ENCODE measurements around the gene ADNP. TPM values are rescaled to one million over a fixed set of nuclear protein-coding genes. Genes with fewer than 3 reads are reported as not detected.

ADNP gene
- total and polyA plus RNA-seq, 2 of the 13 experiments (the other 11 are each of a cell fraction or from before 2014, with no cell fraction given): 21.0 to 21.5 TPM

DNA sequence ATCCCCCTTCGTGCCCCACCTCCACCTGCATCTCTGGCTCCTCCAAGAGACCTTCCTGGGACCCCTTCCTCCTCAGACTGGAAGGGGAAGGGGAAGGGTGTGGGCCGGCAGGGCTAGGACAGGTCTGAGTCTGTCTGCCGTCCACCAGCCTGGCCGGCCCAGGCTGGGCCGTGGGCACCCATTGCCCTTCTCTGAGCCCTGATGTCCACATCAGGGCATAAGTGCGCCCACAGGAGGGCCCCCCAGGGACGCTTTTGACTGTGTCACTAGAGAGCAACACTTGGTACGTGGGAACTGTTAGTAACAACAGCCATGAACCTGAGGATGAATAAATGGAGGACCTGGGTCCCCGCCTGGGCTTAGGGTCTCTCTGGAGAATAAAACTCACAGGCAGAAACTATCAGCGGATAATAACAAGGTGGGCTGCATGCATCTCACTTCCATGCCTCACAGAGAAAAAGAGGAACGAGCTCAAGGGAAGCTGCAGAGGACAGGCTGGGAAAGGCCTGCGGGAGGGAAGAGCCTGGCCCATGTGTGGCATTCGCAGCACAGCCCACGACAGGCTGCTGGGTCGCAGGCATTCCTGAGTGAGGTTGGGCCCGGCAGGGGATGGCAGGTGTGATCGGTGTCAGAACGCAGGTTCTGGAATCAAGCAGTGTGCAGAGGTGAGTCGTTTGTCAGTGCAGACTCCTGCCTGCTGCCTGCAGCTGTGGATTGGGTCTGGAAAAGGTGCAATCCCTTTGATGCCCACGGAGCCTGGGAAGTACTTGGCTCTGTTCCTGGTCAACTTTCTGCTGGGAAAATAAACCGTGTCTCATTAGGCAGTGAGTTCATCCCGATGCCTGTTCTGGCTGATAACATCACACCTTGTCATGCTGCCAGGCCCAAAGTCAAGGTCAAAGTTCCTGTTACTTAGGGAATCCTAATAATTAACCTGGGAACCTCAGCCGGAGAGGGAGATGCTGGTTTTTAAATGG, 75.5 kb downstream of the ADNP start (continued):
- TF ChIP-seq KLF12 (CRISPR knock-in tag; IDR thresholded peaks at IDR 0.05; ENCODE audit: borderline replicate concordance) (no peak; the same call in 1 of the 2 replicates), IKZF1 (IDR thresholded peaks at IDR 0.05) (no peak), SALL1 (CRISPR knock-in tag; IDR thresholded peaks at IDR 0.05) (peak; percentile 75), GATAD2A (CRISPR knock-in tag; IDR thresholded peaks at IDR 0.05) (peak; percentile 60), KMT2B (CRISPR knock-in tag; IDR thresholded peaks at IDR 0.05) (no peak), ZNF512 (CRISPR knock-in tag; IDR thresholded peaks at IDR 0.05) (no peak), GABPB1 (CRISPR knock-in tag; IDR thresholded peaks at IDR 0.05) (peak; percentile 26; the same call in 1 of the 2 replicates), TCF7L2 (IDR thresholded peaks at IDR 0.05; ENCODE audit: low read depth, low read length) (no peak), NBN (conservative IDR thresholded peaks at IDR 0.05) (no peak), TFDP2 (CRISPR knock-in tag; IDR thresholded peaks at IDR 0.05) (0 out of 2 replicates have a peak, but pooled peaks have one; percentile 38), TAF1 (CRISPR knock-in tag; IDR thresholded peaks at IDR 0.05) (no peak), TGIF2 (CRISPR knock-in tag; IDR thresholded peaks at IDR 0.05) (peak; percentile 70; the same call in 1 of the 2 replicates), RBAK (CRISPR knock-in tag; IDR thresholded peaks at IDR 0.05) (peak; percentile 32; the same call in 1 of the 2 replicates), SMAD1 (CRISPR knock-in tag; IDR thresholded peaks at IDR 0.05; ENCODE audit: borderline replicate concordance, low read depth) (0 out of 2 replicates have a peak, but pooled peaks have one; percentile 27), MTA1 (CRISPR knock-in tag; IDR thresholded peaks at IDR 0.05; ENCODE audit: borderline replicate concordance) (peak; percentile 61; the same call in 1 of the 2 replicates)
- TF ChIP-seq, protein P1, sequence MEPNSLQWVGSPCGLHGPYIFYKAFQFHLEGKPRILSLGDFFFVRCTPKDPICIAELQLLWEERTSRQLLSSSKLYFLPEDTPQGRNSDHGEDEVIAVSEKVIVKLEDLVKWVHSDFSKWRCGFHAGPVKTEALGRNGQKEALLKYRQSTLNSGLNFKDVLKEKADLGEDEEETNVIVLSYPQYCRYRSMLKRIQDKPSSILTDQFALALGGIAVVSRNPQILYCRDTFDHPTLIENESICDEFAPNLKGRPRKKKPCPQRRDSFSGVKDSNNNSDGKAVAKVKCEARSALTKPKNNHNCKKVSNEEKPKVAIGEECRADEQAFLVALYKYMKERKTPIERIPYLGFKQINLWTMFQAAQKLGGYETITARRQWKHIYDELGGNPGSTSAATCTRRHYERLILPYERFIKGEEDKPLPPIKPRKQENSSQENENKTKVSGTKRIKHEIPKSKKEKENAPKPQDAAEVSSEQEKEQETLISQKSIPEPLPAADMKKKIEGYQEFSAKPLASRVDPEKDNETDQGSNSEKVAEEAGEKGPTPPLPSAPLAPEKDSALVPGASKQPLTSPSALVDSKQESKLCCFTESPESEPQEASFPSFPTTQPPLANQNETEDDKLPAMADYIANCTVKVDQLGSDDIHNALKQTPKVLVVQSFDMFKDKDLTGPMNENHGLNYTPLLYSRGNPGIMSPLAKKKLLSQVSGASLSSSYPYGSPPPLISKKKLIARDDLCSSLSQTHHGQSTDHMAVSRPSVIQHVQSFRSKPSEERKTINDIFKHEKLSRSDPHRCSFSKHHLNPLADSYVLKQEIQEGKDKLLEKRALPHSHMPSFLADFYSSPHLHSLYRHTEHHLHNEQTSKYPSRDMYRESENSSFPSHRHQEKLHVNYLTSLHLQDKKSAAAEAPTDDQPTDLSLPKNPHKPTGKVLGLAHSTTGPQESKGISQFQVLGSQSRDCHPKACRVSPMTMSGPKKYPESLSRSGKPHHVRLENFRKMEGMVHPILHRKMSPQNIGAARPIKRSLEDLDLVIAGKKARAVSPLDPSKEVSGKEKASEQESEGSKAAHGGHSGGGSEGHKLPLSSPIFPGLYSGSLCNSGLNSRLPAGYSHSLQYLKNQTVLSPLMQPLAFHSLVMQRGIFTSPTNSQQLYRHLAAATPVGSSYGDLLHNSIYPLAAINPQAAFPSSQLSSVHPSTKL (CRISPR knock-in tag; IDR thresholded peaks at IDR 0.05): peak; percentile 76
- TF ChIP-seq, protein P2, sequence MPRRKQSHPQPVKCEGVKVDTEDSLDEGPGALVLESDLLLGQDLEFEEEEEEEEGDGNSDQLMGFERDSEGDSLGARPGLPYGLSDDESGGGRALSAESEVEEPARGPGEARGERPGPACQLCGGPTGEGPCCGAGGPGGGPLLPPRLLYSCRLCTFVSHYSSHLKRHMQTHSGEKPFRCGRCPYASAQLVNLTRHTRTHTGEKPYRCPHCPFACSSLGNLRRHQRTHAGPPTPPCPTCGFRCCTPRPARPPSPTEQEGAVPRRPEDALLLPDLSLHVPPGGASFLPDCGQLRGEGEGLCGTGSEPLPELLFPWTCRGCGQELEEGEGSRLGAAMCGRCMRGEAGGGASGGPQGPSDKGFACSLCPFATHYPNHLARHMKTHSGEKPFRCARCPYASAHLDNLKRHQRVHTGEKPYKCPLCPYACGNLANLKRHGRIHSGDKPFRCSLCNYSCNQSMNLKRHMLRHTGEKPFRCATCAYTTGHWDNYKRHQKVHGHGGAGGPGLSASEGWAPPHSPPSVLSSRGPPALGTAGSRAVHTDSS (CRISPR knock-in tag; conservative IDR thresholded peaks at IDR 0.05): no peak
- TF ChIP-seq, protein P3, sequence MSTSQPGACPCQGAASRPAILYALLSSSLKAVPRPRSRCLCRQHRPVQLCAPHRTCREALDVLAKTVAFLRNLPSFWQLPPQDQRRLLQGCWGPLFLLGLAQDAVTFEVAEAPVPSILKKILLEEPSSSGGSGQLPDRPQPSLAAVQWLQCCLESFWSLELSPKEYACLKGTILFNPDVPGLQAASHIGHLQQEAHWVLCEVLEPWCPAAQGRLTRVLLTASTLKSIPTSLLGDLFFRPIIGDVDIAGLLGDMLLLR (CRISPR knock-in tag; IDR thresholded peaks at IDR 0.05): 0 out of 2 replicates have a peak, but pooled peaks have one; percentile 2
- TF ChIP-seq, protein P4, sequence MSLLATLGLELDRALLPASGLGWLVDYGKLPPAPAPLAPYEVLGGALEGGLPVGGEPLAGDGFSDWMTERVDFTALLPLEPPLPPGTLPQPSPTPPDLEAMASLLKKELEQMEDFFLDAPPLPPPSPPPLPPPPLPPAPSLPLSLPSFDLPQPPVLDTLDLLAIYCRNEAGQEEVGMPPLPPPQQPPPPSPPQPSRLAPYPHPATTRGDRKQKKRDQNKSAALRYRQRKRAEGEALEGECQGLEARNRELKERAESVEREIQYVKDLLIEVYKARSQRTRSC (CRISPR knock-in tag; IDR thresholded peaks at IDR 0.05; ENCODE audit: low read depth): 0 out of 2 replicates have a peak, but pooled peaks have one; percentile 21

Data from HepG2 (cell line).